ENCODE measurements around the gene ACOT4. TPM values are rescaled to one million over a fixed set of nuclear protein-coding genes. Genes with fewer than 3 reads are reported as not detected.
"Not testable (repeated sequence)": the region's sequence is repeated elsewhere in the genome, so short reads cannot be mapped to it uniquely, and the experiment has no call there.

The ACOT4 gene, protein sequence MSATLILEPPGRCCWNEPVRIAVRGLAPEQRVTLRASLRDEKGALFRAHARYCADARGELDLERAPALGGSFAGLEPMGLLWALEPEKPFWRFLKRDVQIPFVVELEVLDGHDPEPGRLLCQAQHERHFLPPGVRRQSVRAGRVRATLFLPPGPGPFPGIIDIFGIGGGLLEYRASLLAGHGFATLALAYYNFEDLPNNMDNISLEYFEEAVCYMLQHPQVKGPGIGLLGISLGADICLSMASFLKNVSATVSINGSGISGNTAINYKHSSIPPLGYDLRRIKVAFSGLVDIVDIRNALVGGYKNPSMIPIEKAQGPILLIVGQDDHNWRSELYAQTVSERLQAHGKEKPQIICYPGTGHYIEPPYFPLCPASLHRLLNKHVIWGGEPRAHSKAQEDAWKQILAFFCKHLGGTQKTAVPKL
- 1 to 10 TPM in 3 of 7 donors, under 1 TPM in 4; 0.28 to 2.1 (median 0.38) TPM for total RNA-seq
- 1 to 10 TPM in 1 of 2 donors, under 1 TPM in 1; 0.28 to 3.9 TPM for polyA plus RNA-seq
- long read RNA-seq, donor 1, partial matches to known transcripts, result 0 of 2 reads
- long read RNA-seq, donor 1, other reads (novel, unspliced or antisense), result 1 of 2 reads
- long read RNA-seq, donor 2, partial matches to known transcripts, result 0 of 3 reads
- long read RNA-seq, donor 2, other reads (novel, unspliced or antisense), result 0 of 3 reads
- long read RNA-seq, donor 3, partial matches to known transcripts, result 0 of 1 reads
- long read RNA-seq, donor 3, other reads (novel, unspliced or antisense), result 0 of 1 reads

DNA sequence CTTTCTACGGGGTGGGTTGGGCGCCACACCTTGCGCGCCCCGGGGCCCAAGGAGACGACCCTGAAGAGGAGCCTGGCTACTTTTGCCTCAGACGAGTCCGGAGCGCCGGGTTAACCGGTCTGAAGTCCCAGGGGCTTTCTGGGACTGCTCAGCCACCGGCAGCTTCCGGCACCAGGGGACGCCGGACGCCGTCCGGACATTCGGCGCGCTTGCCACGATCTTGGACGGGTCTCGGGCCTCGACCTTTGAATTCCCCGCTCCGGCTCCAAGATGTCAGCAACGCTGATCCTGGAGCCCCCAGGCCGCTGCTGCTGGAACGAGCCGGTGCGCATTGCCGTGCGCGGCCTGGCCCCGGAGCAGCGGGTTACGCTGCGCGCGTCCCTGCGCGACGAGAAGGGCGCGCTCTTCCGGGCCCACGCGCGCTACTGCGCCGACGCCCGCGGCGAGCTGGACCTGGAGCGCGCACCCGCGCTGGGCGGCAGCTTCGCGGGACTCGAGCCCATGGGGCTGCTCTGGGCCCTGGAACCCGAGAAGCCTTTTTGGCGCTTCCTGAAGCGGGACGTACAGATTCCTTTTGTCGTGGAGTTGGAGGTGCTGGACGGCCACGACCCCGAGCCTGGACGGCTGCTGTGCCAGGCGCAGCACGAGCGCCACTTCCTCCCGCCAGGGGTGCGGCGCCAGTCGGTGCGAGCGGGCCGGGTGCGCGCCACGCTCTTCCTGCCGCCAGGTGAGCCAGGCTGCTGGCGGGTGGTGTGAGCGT lies at the start of gene ACOT4:
ACOT4 (plus strand) TSS at position 184 of the 760 bp plus-strand sequence; CDS start at position 271, 87 bp downstream.
- TF ChIP-seq POLR2A (IDR thresholded peaks at IDR 0.05), result no peak
- TF ChIP-seq, protein P1, sequence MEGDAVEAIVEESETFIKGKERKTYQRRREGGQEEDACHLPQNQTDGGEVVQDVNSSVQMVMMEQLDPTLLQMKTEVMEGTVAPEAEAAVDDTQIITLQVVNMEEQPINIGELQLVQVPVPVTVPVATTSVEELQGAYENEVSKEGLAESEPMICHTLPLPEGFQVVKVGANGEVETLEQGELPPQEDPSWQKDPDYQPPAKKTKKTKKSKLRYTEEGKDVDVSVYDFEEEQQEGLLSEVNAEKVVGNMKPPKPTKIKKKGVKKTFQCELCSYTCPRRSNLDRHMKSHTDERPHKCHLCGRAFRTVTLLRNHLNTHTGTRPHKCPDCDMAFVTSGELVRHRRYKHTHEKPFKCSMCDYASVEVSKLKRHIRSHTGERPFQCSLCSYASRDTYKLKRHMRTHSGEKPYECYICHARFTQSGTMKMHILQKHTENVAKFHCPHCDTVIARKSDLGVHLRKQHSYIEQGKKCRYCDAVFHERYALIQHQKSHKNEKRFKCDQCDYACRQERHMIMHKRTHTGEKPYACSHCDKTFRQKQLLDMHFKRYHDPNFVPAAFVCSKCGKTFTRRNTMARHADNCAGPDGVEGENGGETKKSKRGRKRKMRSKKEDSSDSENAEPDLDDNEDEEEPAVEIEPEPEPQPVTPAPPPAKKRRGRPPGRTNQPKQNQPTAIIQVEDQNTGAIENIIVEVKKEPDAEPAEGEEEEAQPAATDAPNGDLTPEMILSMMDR (IDR thresholded peaks at IDR 0.05), result no peak
- TF ChIP-seq EP300 (IDR thresholded peaks at IDR 0.05), result no peak
- 2 to 3% (median 2%) methylated on average over 65 to 89 of the region's 89 CpGs for WGBS, 3 donors
- Histone ChIP-seq H3K9me3 (no peaks in the 10 kb centered on the region), H3K27me3 (no peaks in the 10 kb centered on the region), H3K4me3 (peak within 1 kb of the TSS; percentile 48), H3K4me1 (ENCODE audit: insufficient read depth) (peaks cover 4% of the 10 kb centered on the region), H3K27ac (no peak within 1 kb of the TSS), H3K36me3 (no peaks in the 10 kb centered on the region)
- DNase-seq, result peak in 2 of 5 donors; percentile 35 to 66
- intact Hi-C loops (cut with DNase I), result no loop called here

DNA sequence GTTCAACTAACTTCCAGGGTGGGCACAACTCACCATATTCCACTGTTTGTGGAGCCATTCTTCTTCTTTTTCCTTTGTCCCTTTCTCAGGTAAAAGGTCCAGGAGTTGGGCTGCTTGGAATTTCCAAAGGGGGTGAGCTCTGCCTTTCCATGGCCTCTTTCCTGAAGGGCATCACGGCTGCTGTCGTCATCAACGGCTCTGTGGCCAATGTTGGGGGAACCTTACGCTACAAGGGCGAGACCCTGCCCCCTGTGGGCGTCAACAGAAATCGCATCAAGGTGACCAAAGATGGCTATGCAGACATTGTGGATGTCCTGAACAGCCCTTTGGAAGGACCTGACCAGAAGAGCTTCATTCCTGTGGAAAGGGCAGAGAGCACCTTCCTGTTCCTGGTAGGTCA lies 48.7 kb upstream of the ACOT4 start:
- WGBS, 3 donors, result 78 to 84% methylated on average over 3 to 7 of the region's 7 CpGs; no CpG with 5 or more reads in 1 of the 3 donors
- H3K4me3 ChIP-seq, H3K27me3 ChIP-seq: not testable (repeated sequence)

DNA sequence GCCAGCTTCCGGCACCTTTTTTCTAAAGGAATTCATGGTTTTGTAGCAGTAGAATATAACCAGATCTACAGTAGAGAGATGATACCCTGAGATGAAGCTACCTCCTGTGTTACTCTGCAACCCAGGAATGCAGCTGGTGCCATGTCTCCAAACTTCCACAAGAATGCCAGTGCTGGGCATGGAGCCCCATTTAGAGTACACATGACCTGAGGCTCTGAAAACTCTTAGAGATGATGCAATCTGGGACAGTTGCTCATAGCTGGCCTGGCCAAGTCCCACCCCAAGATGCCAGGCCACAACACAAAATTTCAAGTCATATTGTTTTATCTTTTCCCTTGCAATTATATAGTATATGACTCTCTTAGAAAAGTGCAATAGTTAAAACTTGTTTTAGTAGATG lies 46.3 kb upstream of the ACOT4 start:
- H3K9me3 ChIP-seq; H3K4me3 ChIP-seq; H3K4me1 ChIP-seq (ENCODE audit: insufficient read depth); H3K27ac ChIP-seq; H3K36me3 ChIP-seq; DNase-seq; intact Hi-C loops (cut with DNase I); H3K27me3 ChIP-seq: not testable (repeated sequence)
- 100% methylated on average over 1 of the region's 1 CpG; no CpG with 5 or more reads in 1 of the 3 donors for WGBS, 3 donors

More for the DNA sequence above, 48.7 kb upstream of the ACOT4 start:
- DNase-seq; H3K36me3 ChIP-seq; H3K27ac ChIP-seq; H3K4me1 ChIP-seq (ENCODE audit: insufficient read depth); H3K9me3 ChIP-seq; intact Hi-C loops (cut with DNase I): not testable (repeated sequence)

DNA sequence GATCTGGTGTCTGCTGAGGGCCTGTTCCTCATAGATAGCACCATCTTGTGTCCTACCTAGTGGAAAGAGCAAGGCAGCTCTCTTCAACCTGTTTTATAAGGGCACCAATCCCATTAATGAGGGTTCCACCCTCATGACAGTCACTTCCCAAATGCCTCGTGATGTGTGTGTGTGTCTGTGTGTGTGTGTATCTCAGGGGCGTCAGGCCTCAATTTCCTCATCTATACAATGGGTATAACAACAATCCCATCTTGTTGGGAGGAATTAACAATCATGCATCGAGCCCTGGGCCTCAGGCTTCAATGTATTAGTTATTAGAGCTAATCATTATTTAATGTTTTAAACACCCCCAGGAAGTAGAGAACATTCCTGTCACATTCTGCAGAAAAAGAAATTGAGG lies 42.6 kb upstream of the ACOT4 start:
- H3K27ac ChIP-seq; H3K27me3 ChIP-seq; intact Hi-C loops (cut with DNase I); H3K4me1 ChIP-seq (ENCODE audit: insufficient read depth); DNase-seq; H3K9me3 ChIP-seq; H3K4me3 ChIP-seq; H3K36me3 ChIP-seq: not testable (repeated sequence)
- 83 to 92% methylated on average over 3 of the region's 3 CpGs; no CpG with 5 or more reads in 1 of the 3 donors for WGBS, 3 donors

DNA sequence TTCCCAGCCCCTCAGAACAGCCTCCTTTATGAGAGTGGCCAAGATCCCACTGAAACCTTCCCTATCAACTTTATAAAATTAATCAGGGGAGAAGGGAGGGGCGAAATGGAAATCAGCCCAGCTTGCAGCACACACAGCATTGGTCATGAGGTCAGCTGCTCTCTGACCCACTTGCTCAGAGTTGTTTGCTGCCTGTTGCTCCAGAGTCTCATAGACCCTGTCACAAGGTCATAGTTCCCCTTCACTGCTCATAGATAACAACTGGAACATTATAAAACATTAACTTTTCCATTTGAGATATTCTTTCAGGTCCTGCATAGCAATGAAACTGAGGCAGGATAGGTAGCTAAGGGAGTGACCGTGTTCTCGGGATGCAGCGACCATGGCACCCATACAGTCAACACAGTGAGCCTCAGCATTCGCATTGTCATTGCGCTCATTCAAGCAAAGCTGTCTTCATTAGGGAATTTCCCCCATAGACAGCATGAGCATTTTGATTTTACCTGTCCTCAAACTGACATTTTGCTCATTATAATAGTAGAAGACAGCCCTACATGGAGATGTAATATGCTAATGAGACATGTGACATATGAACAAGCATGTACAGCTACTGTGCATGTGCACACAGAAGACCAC lies 41.7 kb upstream of the ACOT4 start:
- not testable (repeated sequence) for H3K9me3 ChIP-seq; H3K27me3 ChIP-seq; H3K36me3 ChIP-seq; H3K4me3 ChIP-seq; H3K4me1 ChIP-seq (ENCODE audit: insufficient read depth); DNase-seq; H3K27ac ChIP-seq
- intact Hi-C loops (cut with DNase I), result loop anchor here in 1 of 4 donors (5.0 kb wide), 1 partner anchor 37 kb away; no protein-coding TSS in a partner anchor
- WGBS, 3 donors, result 97 to 100% methylated on average over 4 to 5 of the region's 6 CpGs; no CpG with 5 or more reads in 1 of the 3 donors

DNA sequence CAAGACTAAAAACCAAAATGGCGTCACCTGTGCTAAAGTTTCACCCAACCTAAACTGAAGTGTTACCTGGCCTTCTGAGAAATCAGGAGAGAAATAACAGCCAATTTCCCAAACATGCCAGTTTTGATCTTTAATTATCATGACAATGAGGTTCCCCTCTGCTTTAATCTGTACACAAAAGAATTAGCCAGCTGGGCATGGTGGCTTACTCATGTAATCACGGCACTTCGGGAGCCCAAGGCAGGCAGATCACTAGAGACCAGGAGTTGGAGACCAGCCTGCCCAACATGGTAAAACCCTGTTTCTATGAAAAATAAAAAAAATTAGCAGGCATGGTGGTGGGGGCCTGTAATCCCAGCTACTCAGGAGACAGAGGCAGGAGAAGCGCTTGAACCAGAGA lies 37.8 kb upstream of the ACOT4 start:
- Histone ChIP-seq H3K9me3 (no peaks in the 10 kb centered on the region), H3K27ac (no peak overlapping the region), H3K36me3 (no peaks in the 10 kb centered on the region), H3K27me3 (no peaks in the 10 kb centered on the region), H3K4me1 (ENCODE audit: insufficient read depth) (no peaks in the 10 kb centered on the region), H3K4me3 (no peak overlapping the region)
- intact Hi-C loops (cut with DNase I), result loop anchor here in 1 of 4 donors (5.0 kb wide), 1 partner anchor 33 kb away; no protein-coding TSS in a partner anchor
- TF ChIP-seq POLR2A (IDR thresholded peaks at IDR 0.05) (no peak), EP300 (IDR thresholded peaks at IDR 0.05) (no peak)
- TF ChIP-seq, protein P1 (IDR thresholded peaks at IDR 0.05), result no peak
- DNase-seq, result no peak
- 96 to 97% methylated on average over 4 of the region's 4 CpGs; no CpG with 5 or more reads in 1 of the 3 donors for WGBS, 3 donors

DNA sequence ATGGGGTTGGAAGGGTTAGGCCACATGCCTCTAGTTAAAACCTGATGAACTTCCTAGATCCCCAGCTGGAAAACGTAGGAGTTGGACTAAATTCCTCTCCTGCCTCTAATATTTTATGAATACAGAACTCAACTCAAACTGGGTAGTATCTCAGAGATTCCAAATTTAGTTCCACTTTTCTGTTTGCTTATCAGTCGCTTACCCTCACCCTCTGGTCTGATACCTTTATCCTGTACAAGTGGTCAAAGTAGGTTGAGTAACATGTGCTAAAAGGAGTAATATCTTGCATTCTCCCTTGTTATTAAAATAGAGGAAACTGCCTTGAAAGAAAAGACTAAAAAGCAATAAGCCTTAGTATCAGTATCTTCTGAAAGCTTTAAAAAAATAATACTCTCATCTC lies 34.5 kb upstream of the ACOT4 start:
- intact Hi-C loops (cut with DNase I); H3K27me3 ChIP-seq; H3K4me1 ChIP-seq (ENCODE audit: insufficient read depth); H3K27ac ChIP-seq; DNase-seq; H3K36me3 ChIP-seq; H3K4me3 ChIP-seq; H3K9me3 ChIP-seq: not testable (repeated sequence)
- 45 to 50% methylated on average over 2 of the region's 2 CpGs; no CpG with 5 or more reads in 1 of the 3 donors for WGBS, 3 donors

DNA sequence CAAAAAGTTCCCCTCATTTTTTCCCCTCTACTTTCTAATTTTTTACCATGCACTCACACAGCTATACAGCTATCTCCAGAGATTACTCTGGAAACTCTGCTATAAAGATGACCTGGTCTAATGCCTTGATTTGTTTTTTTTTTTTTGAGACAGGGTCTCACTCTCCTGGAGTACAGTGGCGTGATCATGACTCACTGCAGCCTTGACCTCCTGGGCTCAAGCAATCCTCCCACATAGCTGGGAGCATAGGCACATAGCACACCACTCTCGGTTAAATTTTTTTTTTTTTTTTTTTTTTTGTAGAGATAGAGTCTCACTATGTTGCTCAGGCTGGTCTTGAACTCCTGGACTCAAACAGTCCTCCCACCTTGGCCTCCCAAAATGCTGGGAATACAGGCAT lies 33.4 kb upstream of the ACOT4 start:
- H3K27ac ChIP-seq; DNase-seq; H3K27me3 ChIP-seq; H3K36me3 ChIP-seq; H3K9me3 ChIP-seq; intact Hi-C loops (cut with DNase I); H3K4me1 ChIP-seq (ENCODE audit: insufficient read depth); H3K4me3 ChIP-seq: not testable (repeated sequence)
- WGBS, 3 donors, result 2 to 56% methylated on average over 2 of the region's 2 CpGs; no CpG with 5 or more reads in 1 of the 3 donors

Data from ovary (tissue), 10 donors.